GM23248 (cell line): ENCODE data around the gene TMEM132C. TPM values are rescaled to one million over a fixed set of nuclear protein-coding genes. Genes with fewer than 3 reads are reported as not detected.
"Not testable (repeated sequence)": the region's sequence is repeated elsewhere in the genome, so short reads cannot be mapped to it uniquely, and the experiment has no call there.

Experiments used
- DNase-seq: peaks from one replicate; pipeline ENCODE4 v3.0.0-alpha.2; 2015
- H2AFZ ChIP-seq: fragments of 200-600 bp; sonication (generic); 2 replicates; pipeline ENCODE4 v1.6.1; 2016; ENCODE audit warnings: antibody characterized with exemption
- H3F3A ChIP-seq: fragments of 200-600 bp; sonication (generic); 2 replicates; pipeline ENCODE4 v1.6.1; 2016; ENCODE audit warnings: mild to moderate bottlenecking, antibody characterized with exemption, mixed run types; ENCODE audit not compliant: insufficient read depth
- H3K27ac ChIP-seq: fragments of 200-600 bp; sonication (generic); 2 replicates; pipeline ENCODE4 v1.5.1; 2016; ENCODE audit warnings: mild to moderate bottlenecking
- H3K27me3 ChIP-seq: fragments of 200-600 bp; sonication (generic); replicated peaks from 2 replicates; pipeline ENCODE4 v1.6.1; 2016; ENCODE audit warnings: mild to moderate bottlenecking; ENCODE audit not compliant: insufficient read depth
- H3K36me3 ChIP-seq: fragments of 200-600 bp; sonication (generic); 2 replicates; pipeline ENCODE4 v1.6.1; 2016; ENCODE audit warnings: low read depth, mild to moderate bottlenecking
- H3K4me1 ChIP-seq: fragments of 200-600 bp; sonication (generic); 2 replicates; pipeline ENCODE4 v1.6.1; 2016; ENCODE audit warnings: mild to moderate bottlenecking; ENCODE audit not compliant: insufficient read depth
- H3K4me2 ChIP-seq: fragments of 200-600 bp; sonication (generic); one replicate; pipeline ENCODE4 v1.6.1; 2016; ENCODE audit warnings: mild to moderate bottlenecking; ENCODE audit not compliant: unreplicated experiment
- H3K4me3 ChIP-seq: fragments of 200-600 bp; sonication (generic); 2 replicates; pipeline ENCODE4 v1.5.1; 2016; ENCODE audit warnings: mild to moderate bottlenecking
- H3K79me2 ChIP-seq: fragments of 200-600 bp; sonication (generic); 2 replicates; pipeline ENCODE4 v1.6.1; 2016; ENCODE audit warnings: mild to moderate bottlenecking; ENCODE audit not compliant: insufficient read depth
- H3K9ac ChIP-seq: fragments of 200-600 bp; sonication (generic); 2 replicates; pipeline ENCODE4 v1.6.1; 2016; ENCODE audit warnings: mild to moderate bottlenecking
- H3K9me2 ChIP-seq: fragments of 200-600 bp; sonication (generic); 2 replicates; pipeline ENCODE4 v1.6.1; 2016; ENCODE audit warnings: mixed run types, mild to moderate bottlenecking, moderate library complexity; ENCODE audit not compliant: insufficient read depth
- H3K9me3 ChIP-seq: fragments of 200-600 bp; sonication (generic); one replicate; pipeline ENCODE4 v1.6.1; 2017; ENCODE audit warnings: low read depth
- H4K20me1 ChIP-seq: fragments of 200-600 bp; sonication (generic); 2 replicates; pipeline ENCODE4 v1.6.0; 2016; ENCODE audit not compliant: insufficient read depth
- EZH2 ChIP-seq: fragments of 200-600 bp; sonication (generic); IDR thresholded peaks from 2 replicates; pipeline ENCODE4 v1.6.1; 2018; ENCODE audit warnings: antibody characterized with exemption, mild to moderate bottlenecking; ENCODE audit not compliant: insufficient read depth, poor library complexity, severe bottlenecking
- EZH2phosphoT487 ChIP-seq: fragments of 200-600 bp; sonication (generic); IDR thresholded peaks from 2 replicates; pipeline ENCODE4 v1.6.1; 2018; ENCODE audit warnings: antibody characterized with exemption, moderate library complexity, mild to moderate bottlenecking, low read depth; ENCODE audit not compliant: insufficient read depth
- WGBS, 2 experiments: methylation state at CpG; one replicate each; pipeline ENCODE4 v1.1.6; 2015 to 2017; ENCODE audit warnings: low lambda C conversion rate in 2 of 2, low coverage in 1 of 2; ENCODE audit errors: missing lambda C conversion rate in 2 of 2; 5-methylcytosine and 5-hydroxymethylcytosine counted together
- in situ Hi-C: fragments of 300-500 bp; cut with MboI; formaldehyde crosslinking; loops from 2 replicates; pipeline ENCODE4 v1.15.0; 2020
- polyA plus RNA-seq: library from polyadenylated mRNA; unstranded; fragments of >200 nt; fragmentation: Nextera tagmentation; extraction: Ambion mirVana; gene quantifications from 2 replicates; pipeline ENCODE4 v1.2.1, GENCODE V29; 2016
- total RNA-seq: library from RNA; depleted of rRNA; stranded (reverse); fragments of >200 nt; shearing (Covaris generic); gene quantifications from 2 replicates; pipeline ENCODE4 v1.2.3, GENCODE V29; 2014

The TMEM132C gene
- total and polyA plus RNA-seq, 2 experiments from 2014 or later: not detected

GRCh38 chr12:128236525-128236924, 30.4 kb upstream of the TMEM132C start:
- no peak for TF ChIP-seq EZH2
- no peak for TF ChIP-seq EZH2phosphoT487
- Histone ChIP-seq H3K9ac (no peak overlapping the region), H3F3A (no peaks in the 10 kb centered on the region), H3K4me1 (no peaks in the 10 kb centered on the region), H3K9me2 (no peaks in the 10 kb centered on the region), H3K9me3 (no peaks in the 10 kb centered on the region), H4K20me1 (no peaks in the 10 kb centered on the region), H3K27me3 (no peaks in the 10 kb centered on the region), H3K4me3 (no peak overlapping the region), H3K4me2 (no peak overlapping the region), H3K79me2 (no peaks in the 10 kb centered on the region), H3K36me3 (no peaks in the 10 kb centered on the region), H2AFZ (no peak overlapping the region), H3K27ac (no peak overlapping the region)
- no peak for DNase-seq
- WGBS, 2 experiments: 18 to 20% methylated on average over 1 of the region's 1 CpG
- in situ Hi-C loops: no loop called here

GRCh38 chr12:128240745-128241144, 26.2 kb upstream of the TMEM132C start:
- Histone ChIP-seq H3F3A (no peaks in the 10 kb centered on the region), H3K9me3 (no peaks in the 10 kb centered on the region), H3K4me1 (no peaks in the 10 kb centered on the region), H3K27ac (no peak overlapping the region), H2AFZ (no peak overlapping the region), H3K9ac (no peak overlapping the region), H4K20me1 (no peaks in the 10 kb centered on the region), H3K4me2 (no peak overlapping the region), H3K36me3 (no peaks in the 10 kb centered on the region), H3K79me2 (no peaks in the 10 kb centered on the region), H3K4me3 (no peak overlapping the region), H3K9me2 (no peaks in the 10 kb centered on the region), H3K27me3 (no peaks in the 10 kb centered on the region)
- no peak for DNase-seq
- WGBS, 2 experiments: 18 to 23% methylated on average over 2 of the region's 2 CpGs
- in situ Hi-C loops: no loop called here
- TF ChIP-seq EZH2 (no peak), EZH2phosphoT487 (no peak)

GRCh38 chr12:128245121-128245520, 21.8 kb upstream of the TMEM132C start:
- no peak for DNase-seq
- TF ChIP-seq EZH2phosphoT487 (no peak), EZH2 (no peak)
- H3K9me2 ChIP-seq: no peaks in the 10 kb centered on the region
- H3F3A ChIP-seq: no peaks in the 10 kb centered on the region
- 28 to 35% methylated on average over 2 of the region's 2 CpGs for WGBS, 2 experiments
- no peaks in the 10 kb centered on the region for H3K79me2 ChIP-seq
- no peaks in the 10 kb centered on the region for H3K4me1 ChIP-seq
- no peak overlapping the region for H3K4me3 ChIP-seq
- in situ Hi-C loops: no loop called here
- H3K4me2 ChIP-seq: no peak overlapping the region
- H3K27me3 ChIP-seq: no peaks in the 10 kb centered on the region
- H2AFZ ChIP-seq: no peak overlapping the region
- H3K27ac ChIP-seq: no peak overlapping the region
- H4K20me1 ChIP-seq: no peaks in the 10 kb centered on the region
- no peaks in the 10 kb centered on the region for H3K36me3 ChIP-seq
- H3K9ac ChIP-seq: no peak overlapping the region
- H3K9me3 ChIP-seq: no peaks in the 10 kb centered on the region

- no peaks in the 10 kb centered on the region for H3K79me2 ChIP-seq
- H4K20me1 ChIP-seq: no peaks in the 10 kb centered on the region
- no peak for DNase-seq
- H3K27ac ChIP-seq: no peak overlapping the region
- no peak overlapping the region for H3K9ac ChIP-seq
- no peaks in the 10 kb centered on the region for H3F3A ChIP-seq
- H3K36me3 ChIP-seq: no peaks in the 10 kb centered on the region
- H3K4me3 ChIP-seq: no peak overlapping the region
- H2AFZ ChIP-seq: no peak overlapping the region
- H3K9me2 ChIP-seq: no peaks in the 10 kb centered on the region
- in situ Hi-C loops: no loop called here
- no peaks in the 10 kb centered on the region for H3K9me3 ChIP-seq
- no peaks in the 10 kb centered on the region for H3K27me3 ChIP-seq
- TF ChIP-seq EZH2phosphoT487 (no peak), EZH2 (no peak)
- H3K4me2 ChIP-seq: no peak overlapping the region
- no peaks in the 10 kb centered on the region for H3K4me1 ChIP-seq
- WGBS, 2 experiments: 3 to 8% methylated on average over 7 of the region's 7 CpGs
These were observed 21.1 kb upstream of the TMEM132C start for GRCh38 chr12:128245905-128246304.

- Histone ChIP-seq H3K4me2 (no peak overlapping the region), H3F3A (no peaks in the 10 kb centered on the region), H3K9me2 (no peaks in the 10 kb centered on the region), H3K36me3 (no peaks in the 10 kb centered on the region), H3K9me3 (no peaks in the 10 kb centered on the region), H3K9ac (no peak overlapping the region), H4K20me1 (no peaks in the 10 kb centered on the region), H2AFZ (no peak overlapping the region), H3K27ac (no peak overlapping the region), H3K4me3 (no peak overlapping the region), H3K4me1 (no peaks in the 10 kb centered on the region), H3K79me2 (no peaks in the 10 kb centered on the region), H3K27me3 (no peaks in the 10 kb centered on the region)
- 32 to 33% methylated on average over 8 of the region's 8 CpGs for WGBS, 2 experiments
- no peak for DNase-seq
- no peak for TF ChIP-seq EZH2
- no peak for TF ChIP-seq EZH2phosphoT487
- in situ Hi-C loops: no loop called here
These were observed 16.9 kb upstream of the TMEM132C start for GRCh38 chr12:128250096-128250495.

GRCh38 chr12:128253829-128254228, 13.1 kb upstream of the TMEM132C start:
- DNase-seq, H3K9ac ChIP-seq, H3K9me2 ChIP-seq, H3K27me3 ChIP-seq, H3K79me2 ChIP-seq, H3K9me3 ChIP-seq, in situ Hi-C loops, H3K4me2 ChIP-seq, H3F3A ChIP-seq, H2AFZ ChIP-seq, H3K27ac ChIP-seq, H4K20me1 ChIP-seq, H3K4me1 ChIP-seq, H3K36me3 ChIP-seq, H3K4me3 ChIP-seq: not testable (repeated sequence)
